Left forelimb (tissue), 1 donor: ENCODE data around the gene NBPF19.
A peak's percentile ranks its signal among the peaks of the same experiment; 100 is the strongest.
"Not testable (repeated sequence)": the region's sequence is repeated elsewhere in the genome, so short reads cannot be mapped to it uniquely, and the experiment has no call there.

Source experiments
- DNase-seq: peaks from one replicate; pipeline ENCODE4 v3.0.0-alpha.2; 2018; ENCODE audit warnings: low spot score

Gene NBPF19, protein sequence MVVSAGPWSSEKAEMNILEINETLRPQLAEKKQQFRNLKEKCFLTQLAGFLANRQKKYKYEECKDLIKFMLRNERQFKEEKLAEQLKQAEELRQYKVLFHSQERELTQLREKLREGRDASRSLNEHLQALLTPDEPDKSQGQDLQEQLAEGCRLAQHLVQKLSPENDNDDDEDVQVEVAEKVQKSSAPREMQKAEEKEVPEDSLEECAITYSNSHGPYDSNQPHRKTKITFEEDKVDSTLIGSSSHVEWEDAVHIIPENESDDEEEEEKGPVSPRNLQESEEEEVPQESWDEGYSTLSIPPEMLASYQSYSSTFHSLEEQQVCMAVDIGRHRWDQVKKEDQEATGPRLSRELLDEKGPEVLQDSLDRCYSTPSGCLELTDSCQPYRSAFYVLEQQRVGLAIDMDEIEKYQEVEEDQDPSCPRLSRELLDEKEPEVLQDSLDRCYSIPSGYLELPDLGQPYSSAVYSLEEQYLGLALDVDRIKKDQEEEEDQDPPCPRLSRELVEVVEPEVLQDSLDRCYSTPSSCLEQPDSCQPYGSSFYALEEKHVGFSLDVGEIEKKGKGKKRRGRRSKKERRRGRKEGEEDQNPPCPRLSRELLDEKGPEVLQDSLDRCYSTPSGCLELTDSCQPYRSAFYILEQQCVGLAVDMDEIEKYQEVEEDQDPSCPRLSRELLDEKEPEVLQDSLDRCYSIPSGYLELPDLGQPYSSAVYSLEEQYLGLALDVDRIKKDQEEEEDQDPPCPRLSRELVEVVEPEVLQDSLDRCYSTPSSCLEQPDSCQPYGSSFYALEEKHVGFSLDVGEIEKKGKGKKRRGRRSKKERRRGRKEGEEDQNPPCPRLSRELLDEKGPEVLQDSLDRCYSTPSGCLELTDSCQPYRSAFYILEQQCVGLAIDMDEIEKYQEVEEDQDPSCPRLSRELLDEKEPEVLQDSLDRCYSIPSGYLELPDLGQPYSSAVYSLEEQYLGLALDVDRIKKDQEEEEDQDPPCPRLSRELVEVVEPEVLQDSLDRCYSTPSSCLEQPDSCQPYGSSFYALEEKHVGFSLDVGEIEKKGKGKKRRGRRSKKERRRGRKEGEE (N-terminal part only)

GRCh38 chr1:149474745-149475144, at the start of gene NBPF19:
NBPF19 (plus strand) TSS chr1:149475045; CDS start chr1:149475933, 888 bp downstream.
- DNase-seq = not testable (repeated sequence)

DNA sequence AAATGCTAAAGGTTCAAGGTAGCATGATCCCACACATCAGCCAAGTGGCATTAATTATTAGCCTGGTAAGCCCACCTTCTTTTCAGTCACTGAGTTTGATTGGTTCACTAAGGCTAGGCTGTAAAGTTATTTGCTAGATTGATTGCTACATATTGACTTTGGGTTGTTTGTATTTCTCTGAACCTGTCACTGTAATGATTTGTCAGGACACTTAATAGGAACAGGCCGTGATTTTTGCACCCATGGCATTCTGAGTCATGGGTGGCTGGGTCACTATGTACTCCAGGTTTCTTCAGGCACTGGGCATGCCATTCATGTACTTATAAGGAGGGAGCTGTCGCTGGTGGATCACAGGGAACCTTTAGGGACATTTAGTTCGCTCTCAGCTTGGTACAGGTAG, 46.5 kb upstream of the NBPF19 start:
- not testable (repeated sequence) for DNase-seq

DNA sequence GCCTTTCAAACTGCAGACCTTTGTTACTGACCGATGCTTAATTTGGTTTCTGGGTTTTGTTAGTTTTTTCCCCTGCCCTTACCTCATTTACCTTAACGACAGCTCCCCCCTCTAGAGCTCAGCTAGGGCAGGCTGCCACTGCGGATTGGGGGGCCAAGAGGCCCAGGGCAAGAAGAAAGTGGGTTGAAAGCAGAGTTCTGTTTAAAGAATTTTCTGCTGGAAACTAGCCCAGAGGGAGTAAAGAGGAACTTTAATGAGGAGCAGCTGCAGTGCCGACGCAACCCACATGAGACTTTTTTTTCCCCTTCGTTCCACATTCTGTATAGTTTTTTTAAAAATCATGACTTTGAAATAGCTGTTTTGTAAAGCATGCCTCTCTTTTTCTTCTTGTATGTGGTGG, 29.4 kb upstream of the NBPF19 start:
- peak; percentile 65 for DNase-seq

- DNase-seq = not testable (repeated sequence)
Measured at GRCh38 chr1:149452196-149452595, 22.6 kb upstream of the NBPF19 start.

GRCh38 chr1:149452652-149453051, 22.2 kb upstream of the NBPF19 start:
- not testable (repeated sequence) for DNase-seq

DNA sequence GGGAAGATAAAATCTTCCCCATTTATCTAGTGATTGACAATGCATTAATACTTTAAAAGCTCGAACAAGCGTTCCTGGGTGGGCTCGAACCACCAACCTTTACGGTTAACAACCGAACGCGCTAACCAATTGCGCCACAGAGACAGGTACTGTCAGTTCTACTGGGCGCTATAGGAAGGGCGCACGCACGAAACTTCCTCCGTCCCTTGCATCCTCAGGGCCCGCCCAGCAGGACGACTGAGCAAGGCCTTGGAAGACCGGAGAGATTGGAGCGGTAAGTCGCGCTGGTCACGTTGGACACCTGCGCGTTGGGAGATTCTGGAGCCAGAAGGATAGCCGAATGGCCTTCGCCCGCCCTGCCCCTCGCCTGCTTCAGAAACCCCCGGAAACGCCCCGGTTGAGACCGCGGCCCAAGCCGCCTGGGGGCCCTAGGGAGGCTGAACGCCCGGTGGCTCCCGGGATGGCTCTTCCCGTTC, 83.5 kb downstream of the NBPF19 start:
- DNase-seq = peak; percentile 67

- DNase-seq = not testable (repeated sequence)
Measured at GRCh38 chr1:149561806-149562205, 87.0 kb downstream of the NBPF19 start.

GRCh38 chr1:149565485-149565884, 90.6 kb downstream of the NBPF19 start:
- not testable (repeated sequence) for DNase-seq

GRCh38 chr1:149572763-149573162, 97.9 kb downstream of the NBPF19 start:
- DNase-seq = not testable (repeated sequence)

GRCh38 chr1:149585592-149585991, 110.7 kb downstream of the NBPF19 start:
- DNase-seq = not testable (repeated sequence)
